Kidney (tissue), 14 donors: ENCODE results near the gene SMIM20. TPM values are rescaled to one million over a fixed set of nuclear protein-coding genes. Genes with fewer than 3 reads are reported as not detected.

Experiments used
- DNase-seq, 5 donors: peaks; one replicate each; pipeline ENCODE4 v3.0.0-alpha.2; 2013 to 2020
- FAIRE-seq: peaks from 2 replicates; lab custom pipeline; 2012; peaks lifted over from hg19 to GRCh38; lab: Jason Lieb, UNC
- H3K27ac ChIP-seq, 2 donors: one replicate each; pipeline ENCODE4 v1.7.0; 2013; ENCODE audit warnings: low read depth in 2 of 2, low read length in 2 of 2, inconsistent platforms in 1 of 2
- H3K27me3 ChIP-seq: one replicate; pipeline ENCODE4 v1.7.1; 2013; ENCODE audit warnings: low read length, inconsistent platforms; ENCODE audit not compliant: control insufficient read depth, insufficient read depth
- H3K36me3 ChIP-seq, 3 donors: one replicate each; pipeline versions ENCODE4 v1.7.0 to v1.7.1; 2013; ENCODE audit warnings: low read length in 3 of 3, control low read depth in 1 of 3, inconsistent platforms in 1 of 3; ENCODE audit not compliant: insufficient read depth in 3 of 3, control insufficient read depth in 2 of 3
- H3K4me1 ChIP-seq, 3 donors: one replicate each; pipeline versions ENCODE4 v1.7.0 to v1.7.1; 2013; ENCODE audit warnings: low read length in 3 of 3, inconsistent platforms in 1 of 3, low read depth in 1 of 3; ENCODE audit not compliant: control insufficient read depth in 2 of 3, insufficient read depth in 2 of 3
- H3K4me3 ChIP-seq, 3 donors: one replicate each; pipeline versions ENCODE4 v1.7.0 to v1.8.1; 2013; ENCODE audit warnings: low read length in 3 of 3, control low read depth in 1 of 3, inconsistent platforms in 1 of 3
- H3K9ac ChIP-seq, 3 donors: one replicate each; pipeline versions ENCODE4 v1.7.0 to v1.7.1; 2013; ENCODE audit warnings: low read length in 3 of 3, control low read depth in 1 of 3, inconsistent platforms in 1 of 3
- H3K9me3 ChIP-seq, 3 donors: one replicate each; pipeline versions ENCODE4 v1.7.0 to v1.7.1; 2013; ENCODE audit warnings: low read length in 3 of 3, control low read depth in 1 of 3, inconsistent platforms in 1 of 3; ENCODE audit not compliant: control insufficient read depth in 2 of 3, insufficient read depth in 1 of 3
- CTCF ChIP-seq: IDR thresholded peaks from 3 replicates; pipeline ENCODE4 v1.5.1; 2012; ENCODE audit warnings: mild to moderate bottlenecking, moderate library complexity, borderline replicate concordance; ENCODE audit not compliant: insufficient read depth; ENCODE audit errors: extremely low read depth
- intact Hi-C: fragments of 100-400 bp; cut with DNase I; formaldehyde crosslinking; loops from one replicate; pipeline ENCODE4 v1.11.1; 2022
- polyA plus RNA-seq: library from polyadenylated mRNA; stranded (reverse); fragments of 350-450 nt; fragmentation: Illumina TruSeq; extraction: RNeasy Lipid Tissue Mini Kit (QIAGEN cat#74804); gene quantifications from one replicate; pipeline ENCODE4 v1.2.3, GENCODE V29; 2014; ENCODE audit warnings: low read depth, low replicate concordance; ENCODE audit not compliant: insufficient read depth
- total RNA-seq: library from RNA; stranded (reverse); fragmentation: NEBNext Ultra II Directional; extraction: Animal tissue kit (Norgen Biotek cat#: 25700); gene quantifications from one replicate; pipeline ENCODE4 v1.2.1, GENCODE V29; 2021
- donor health status: control.
- donor health status: control.
- donor health status: control.
- donor health status: control.
- donor health status: control.
- donor health status: DM: yes; HTN: yes; CAD: no.
- donor health status: Normal renal cell carcinoma (clear cell type).

The SMIM20 gene
- total and polyA plus RNA-seq, 2 donors from 2014 or later = 23.8 to 97.2 TPM

- Histone ChIP-seq H3K27ac (no peak overlapping the region), H3K36me3 (no peaks in the 10 kb centered on the region), H3K4me3 (no peak overlapping the region), H3K4me1 (no peaks in the 10 kb centered on the region), H3K9ac (no peak overlapping the region), H3K9me3 (no peaks in the 10 kb centered on the region), H3K27me3 (no peaks in the 10 kb centered on the region)
- TF ChIP-seq CTCF = no peak
- FAIRE-seq (no peak), DNase-seq (no peak)
- intact Hi-C loops = no loop called here
Observed at GRCh38 chr4:25873632-25874129, 40.3 kb upstream of the SMIM20 start.

GRCh38 chr4:25874655-25875054 is 39.4 kb upstream of the SMIM20 start:
- no peak for TF ChIP-seq CTCF
- H3K9ac ChIP-seq = no peak overlapping the region
- intact Hi-C loops = no loop called here

GRCh38 chr4:25875281-25875745 is 38.7 kb upstream of the SMIM20 start:
- DNase-seq = no peak
- intact Hi-C loops = no loop called here

More at GRCh38 chr4:25874655-25875054, 39.4 kb upstream of the SMIM20 start:
- H3K4me3 ChIP-seq = no peak overlapping the region
- FAIRE-seq (no peak), DNase-seq (no peak)
- H3K9me3 ChIP-seq = no peaks in the 10 kb centered on the region
- no peaks in the 10 kb centered on the region for H3K4me1 ChIP-seq
- H3K27me3 ChIP-seq = no peaks in the 10 kb centered on the region
- no peaks in the 10 kb centered on the region for H3K36me3 ChIP-seq
- H3K27ac ChIP-seq = no peak overlapping the region

More at GRCh38 chr4:25875281-25875745, 38.7 kb upstream of the SMIM20 start:
- no peak for FAIRE-seq
- Histone ChIP-seq H3K9ac (no peak overlapping the region), H3K4me1 (no peaks in the 10 kb centered on the region), H3K4me3 (no peak overlapping the region), H3K27ac (no peak overlapping the region), H3K36me3 (no peaks in the 10 kb centered on the region), H3K27me3 (no peaks in the 10 kb centered on the region), H3K9me3 (no peaks in the 10 kb centered on the region)
- no peak for TF ChIP-seq CTCF
